ENCODE measurements around the gene PAXIP1.

PAXIP1 gene

GRCh38 chr7:154994996-154995395 lies 7.9 kb downstream of the PAXIP1 start:
- DNase-seq (ENCODE audit: low read depth, low spot score): peak; percentile 59

- no peak for DNase-seq (ENCODE audit: low read depth, low spot score)
These were observed 11.9 kb downstream of the PAXIP1 start for GRCh38 chr7:154990964-154991540.

- DNase-seq (ENCODE audit: low read depth, low spot score): no peak
These were observed 15.4 kb downstream of the PAXIP1 start for GRCh38 chr7:154987571-154987970.

GRCh38 chr7:154986200-154986945 lies 16.6 kb downstream of the PAXIP1 start:
- DNase-seq (ENCODE audit: low read depth, low spot score): no peak

- no peak for DNase-seq (ENCODE audit: low read depth, low spot score)
These were observed 17.7 kb downstream of the PAXIP1 start for GRCh38 chr7:154985230-154985629.

GRCh38 chr7:154984601-154985188 lies 18.2 kb downstream of the PAXIP1 start:
- no peak for DNase-seq (ENCODE audit: low read depth, low spot score)

- no peak for DNase-seq (ENCODE audit: low read depth, low spot score)
These were observed 24.9 kb downstream of the PAXIP1 start for GRCh38 chr7:154978017-154978416.

GRCh38 chr7:154977250-154977649 lies 25.7 kb downstream of the PAXIP1 start:
- no peak for DNase-seq (ENCODE audit: low read depth, low spot score)

- DNase-seq (ENCODE audit: low read depth, low spot score): no peak
These were observed 26.1 kb downstream of the PAXIP1 start for GRCh38 chr7:154976844-154977243.

GRCh38 chr7:154975984-154976383 lies 26.9 kb downstream of the PAXIP1 start:
- no peak for DNase-seq (ENCODE audit: low read depth, low spot score)

- DNase-seq (ENCODE audit: low read depth, low spot score): no peak
These were observed 29.5 kb downstream of the PAXIP1 start for GRCh38 chr7:154973381-154973780.

GRCh38 chr7:154968336-154969001 lies 34.5 kb downstream of the PAXIP1 start:
- DNase-seq (ENCODE audit: low read depth, low spot score): no peak

- no peak for DNase-seq (ENCODE audit: low read depth, low spot score)
These were observed 35.4 kb downstream of the PAXIP1 start for GRCh38 chr7:154967401-154967955.

GRCh38 chr7:154965014-154965413 lies 37.9 kb downstream of the PAXIP1 start:
- DNase-seq (ENCODE audit: low read depth, low spot score): no peak

- DNase-seq (ENCODE audit: low read depth, low spot score): no peak
These were observed 42.7 kb downstream of the PAXIP1 start for GRCh38 chr7:154960063-154960790.

GRCh38 chr7:154956427-154956826 lies 46.5 kb downstream of the PAXIP1 start:
- no peak for DNase-seq (ENCODE audit: low read depth, low spot score)

GRCh38 chr7:154953006-154953684 lies 49.8 kb downstream of the PAXIP1 start:
- peak; percentile 75 for DNase-seq (ENCODE audit: low read depth, low spot score)

- no peak for DNase-seq (ENCODE audit: low read depth, low spot score)
These were observed 52.0 kb downstream of the PAXIP1 start for GRCh38 chr7:154950960-154951359.

GRCh38 chr7:154947604-154948003 lies 55.3 kb downstream of the PAXIP1 start:
- peak; percentile 45 for DNase-seq (ENCODE audit: low read depth, low spot score)

GRCh38 chr7:154946166-154946565 lies 56.8 kb downstream of the PAXIP1 start:
- DNase-seq (ENCODE audit: low read depth, low spot score): no peak

- no peak for DNase-seq (ENCODE audit: low read depth, low spot score)
These were observed 59.0 kb downstream of the PAXIP1 start for GRCh38 chr7:154943906-154944305.
